ACC112 (cell line): ENCODE data around the gene MACROD2.

Experiments
- H2AFZ ChIP-seq: fragments of 200-600 bp; sonication (generic); one replicate; pipeline ENCODE4 v1.6.0; 2017; ENCODE audit warnings: antibody characterized with exemption, low read length; ENCODE audit not compliant: unreplicated experiment
- H3K27ac ChIP-seq: fragments of 200-600 bp; sonication (generic); 2 replicates; pipeline ENCODE4 v1.5.1; 2014; ENCODE audit warnings: low read depth, mild to moderate bottlenecking, antibody characterized with exemption, low read length, moderate library complexity
- H3K27me3 ChIP-seq: fragments of 200-600 bp; sonication (generic); 2 replicates; pipeline ENCODE4 v1.6.1; 2014; ENCODE audit warnings: mild to moderate bottlenecking, antibody characterized with exemption, low read length, moderate library complexity, mixed read lengths; ENCODE audit not compliant: insufficient read depth
- H3K36me3 ChIP-seq: fragments of 200-600 bp; sonication (generic); 2 replicates; pipeline ENCODE4 v1.6.1; 2016; ENCODE audit warnings: mild to moderate bottlenecking, antibody characterized with exemption, low read length, moderate library complexity, mixed read lengths; ENCODE audit not compliant: insufficient read depth
- H3K4me1 ChIP-seq: fragments of 200-600 bp; sonication (generic); one replicate; pipeline ENCODE4 v1.6.1; 2016; ENCODE audit warnings: low read length, mixed read lengths; ENCODE audit not compliant: insufficient read depth, unreplicated experiment, control insufficient read depth
- H3K4me3 ChIP-seq: fragments of 200-600 bp; sonication (generic); 2 replicates; pipeline ENCODE4 v1.5.1; 2014; ENCODE audit warnings: mild to moderate bottlenecking, low read depth, low read length
- H3K79me2 ChIP-seq: fragments of 200-600 bp; sonication (generic); one replicate; pipeline ENCODE4 v1.6.0; 2016; ENCODE audit warnings: low read length; ENCODE audit not compliant: control insufficient read depth, unreplicated experiment, insufficient read depth

Gene MACROD2

DNA sequence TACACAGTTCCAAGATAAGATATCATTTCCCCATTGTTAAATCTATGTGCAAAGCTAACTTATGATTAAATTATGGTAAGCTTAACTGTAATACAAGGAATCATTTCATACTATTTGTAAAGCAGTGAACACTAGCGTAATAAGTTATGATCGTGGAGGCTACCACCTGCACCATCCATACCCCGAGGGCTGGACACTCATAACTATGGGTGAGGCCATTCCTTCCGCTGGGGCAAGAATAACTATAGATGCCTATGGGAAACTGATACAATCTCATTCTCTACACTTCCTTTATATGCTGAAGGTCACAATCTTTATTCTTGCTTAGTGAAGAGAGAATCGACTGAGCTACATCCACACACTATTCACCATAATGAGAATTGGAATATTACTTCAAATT is 1258.1 kb downstream of the MACROD2 start:
- Histone ChIP-seq H3K4me1 (no peaks in the 10 kb centered on the region), H2AFZ (no peak overlapping the region), H3K27me3 (no peaks in the 10 kb centered on the region), H3K27ac (no peak overlapping the region), H3K79me2 (no peaks in the 10 kb centered on the region), H3K36me3 (no peaks in the 10 kb centered on the region), H3K4me3 (no peak overlapping the region)

DNA sequence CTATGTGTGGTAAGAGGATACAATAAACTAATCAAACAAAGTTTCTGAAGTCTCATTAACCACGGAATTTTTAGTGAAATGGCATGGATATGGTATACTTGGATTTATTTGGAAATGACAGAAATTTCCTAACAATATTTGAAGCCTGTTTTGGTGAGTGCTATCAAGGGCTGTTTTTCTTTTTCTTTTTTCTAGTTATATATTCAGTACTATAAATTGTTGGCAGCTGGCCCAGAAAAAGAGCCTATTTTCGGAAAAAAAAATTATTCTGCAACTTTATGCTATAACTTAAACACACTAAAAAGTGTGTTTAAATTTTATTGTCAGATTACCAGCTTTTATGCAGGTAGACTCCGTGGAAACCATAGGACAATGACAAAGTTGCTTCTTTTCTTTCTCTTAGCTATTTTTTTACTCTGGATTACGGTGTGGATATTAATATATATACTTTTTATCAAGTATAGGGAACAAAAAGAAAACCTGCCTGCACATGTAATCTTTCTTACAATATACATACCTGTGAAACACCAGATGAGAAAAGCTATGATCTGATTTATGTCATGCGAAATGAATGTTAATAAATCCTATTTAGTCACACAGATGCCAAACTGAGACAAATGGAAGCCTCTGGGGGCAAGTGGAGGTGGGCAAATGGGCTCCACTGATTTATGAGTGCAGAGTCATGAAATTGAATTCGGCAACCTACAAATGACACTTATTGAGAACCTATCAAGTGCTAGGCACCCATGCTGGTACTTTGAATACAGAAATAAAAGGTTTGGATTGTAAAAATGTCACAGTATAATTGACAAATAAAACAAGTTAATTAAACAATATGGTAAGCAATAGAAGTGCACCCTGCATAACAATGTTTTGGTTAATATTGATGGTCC is 1261.6 kb downstream of the MACROD2 start:
- no peaks in the 10 kb centered on the region for H3K4me1 ChIP-seq
- H3K27me3 ChIP-seq = no peaks in the 10 kb centered on the region
- no peak overlapping the region for H3K4me3 ChIP-seq
- no peaks in the 10 kb centered on the region for H3K79me2 ChIP-seq
- H2AFZ ChIP-seq = no peak overlapping the region
- no peaks in the 10 kb centered on the region for H3K36me3 ChIP-seq
- H3K27ac ChIP-seq = no peak overlapping the region

DNA sequence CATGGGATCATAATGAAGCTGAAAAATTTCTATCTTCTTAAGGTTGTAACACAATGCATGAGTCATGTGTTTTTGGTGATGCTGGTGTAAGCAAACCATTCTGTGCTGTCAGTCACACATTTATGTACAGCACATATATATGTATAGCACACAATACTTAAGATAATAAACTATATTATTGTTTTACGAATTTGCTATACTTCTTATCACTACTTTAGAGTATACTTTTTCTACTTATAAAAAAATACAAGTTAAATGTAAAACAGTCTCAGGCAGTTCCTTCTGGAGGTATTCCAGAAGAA is 1262.2 kb downstream of the MACROD2 start:
- H3K27ac ChIP-seq = no peak overlapping the region
- no peak overlapping the region for H3K4me3 ChIP-seq
- H3K27me3 ChIP-seq = no peaks in the 10 kb centered on the region
- H3K4me1 ChIP-seq = no peaks in the 10 kb centered on the region
- H2AFZ ChIP-seq = no peak overlapping the region
- H3K36me3 ChIP-seq = no peaks in the 10 kb centered on the region
- no peaks in the 10 kb centered on the region for H3K79me2 ChIP-seq

DNA sequence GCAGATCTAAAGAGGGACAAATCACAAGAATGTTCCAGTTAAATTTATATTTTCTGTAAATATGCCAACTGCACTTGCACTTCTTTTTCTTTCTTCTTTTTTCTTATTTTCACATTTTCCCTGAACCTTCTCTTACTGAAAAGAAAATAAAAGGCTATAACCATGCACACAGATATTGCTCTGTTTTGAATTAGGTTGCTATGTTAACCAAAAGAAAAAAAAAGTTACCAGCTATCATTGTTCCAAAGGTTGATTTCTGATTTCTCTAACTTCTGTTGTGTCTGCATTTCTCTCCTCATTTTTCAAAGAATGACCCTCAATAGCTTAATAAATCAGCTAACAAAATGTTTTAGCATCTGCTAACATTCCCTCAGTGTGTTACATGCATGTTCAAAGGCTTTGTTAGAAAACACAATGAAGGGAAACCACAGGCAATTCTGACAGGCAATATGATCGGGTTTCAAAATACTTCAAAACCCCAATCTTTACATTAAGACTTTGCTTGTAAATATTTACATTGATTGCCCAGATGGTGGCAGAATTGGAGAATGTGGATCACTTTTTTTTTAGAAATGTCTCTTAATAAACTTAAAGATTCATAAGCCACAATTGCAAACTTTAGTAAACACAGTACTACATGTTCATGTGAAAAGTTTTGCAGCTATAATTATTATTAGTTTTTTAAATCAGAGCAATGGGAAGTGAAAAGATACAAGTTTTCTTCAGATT is 1270.4 kb downstream of the MACROD2 start:
- H3K4me1 ChIP-seq = no peaks in the 10 kb centered on the region
- H3K27me3 ChIP-seq = no peaks in the 10 kb centered on the region
- H3K79me2 ChIP-seq = no peaks in the 10 kb centered on the region
- H3K4me3 ChIP-seq = no peak overlapping the region
- no peaks in the 10 kb centered on the region for H3K36me3 ChIP-seq
- no peak overlapping the region for H3K27ac ChIP-seq
- H2AFZ ChIP-seq = no peak overlapping the region

DNA sequence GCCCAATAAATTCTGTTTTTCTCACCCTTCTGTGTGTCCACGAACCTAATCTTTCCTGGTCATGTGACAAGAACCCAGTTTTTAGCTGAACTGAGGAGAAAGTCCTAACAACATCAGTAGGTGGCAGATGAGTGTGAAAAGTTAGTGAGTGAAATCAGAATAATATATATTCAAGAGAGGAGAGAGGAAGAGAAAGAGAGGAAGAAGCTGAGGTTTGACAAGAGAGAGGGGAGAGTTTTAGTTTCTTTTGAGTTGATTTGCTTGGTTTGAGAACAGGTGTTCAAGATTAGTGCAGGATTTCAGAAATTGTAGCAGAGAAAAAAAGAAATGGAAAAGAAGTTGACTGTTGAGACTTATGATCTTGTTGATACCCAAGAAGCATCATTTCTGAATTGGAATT is 1272.6 kb downstream of the MACROD2 start:
- H3K36me3 ChIP-seq = no peaks in the 10 kb centered on the region
- no peaks in the 10 kb centered on the region for H3K79me2 ChIP-seq
- no peaks in the 10 kb centered on the region for H3K27me3 ChIP-seq
- no peak overlapping the region for H3K27ac ChIP-seq
- H2AFZ ChIP-seq = no peak overlapping the region
- H3K4me1 ChIP-seq = no peaks in the 10 kb centered on the region
- H3K4me3 ChIP-seq = no peak overlapping the region

DNA sequence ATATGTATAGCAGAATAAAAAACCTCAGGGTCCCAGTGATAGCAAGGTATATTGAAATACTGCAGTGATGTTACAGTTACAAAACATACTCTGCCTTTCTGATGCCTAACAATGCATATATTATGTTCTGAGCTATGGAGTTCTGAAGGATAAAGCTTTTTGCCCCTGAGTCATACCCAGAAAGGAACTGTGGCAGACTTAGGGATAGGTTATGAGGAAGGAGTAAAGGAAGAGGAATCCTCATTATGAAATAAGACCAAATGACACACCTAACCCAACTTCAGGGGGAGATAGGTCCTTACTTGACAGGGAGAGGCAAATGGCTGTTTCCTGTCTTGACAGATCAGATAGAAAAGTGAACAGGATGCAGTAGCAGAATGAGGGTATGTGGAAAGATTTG is 1282.7 kb downstream of the MACROD2 start:
- Histone ChIP-seq H3K27ac (no peak overlapping the region), H3K4me3 (no peak overlapping the region), H2AFZ (no peak overlapping the region), H3K79me2 (no peaks in the 10 kb centered on the region), H3K36me3 (no peaks in the 10 kb centered on the region), H3K4me1 (no peaks in the 10 kb centered on the region), H3K27me3 (no peaks in the 10 kb centered on the region)

DNA sequence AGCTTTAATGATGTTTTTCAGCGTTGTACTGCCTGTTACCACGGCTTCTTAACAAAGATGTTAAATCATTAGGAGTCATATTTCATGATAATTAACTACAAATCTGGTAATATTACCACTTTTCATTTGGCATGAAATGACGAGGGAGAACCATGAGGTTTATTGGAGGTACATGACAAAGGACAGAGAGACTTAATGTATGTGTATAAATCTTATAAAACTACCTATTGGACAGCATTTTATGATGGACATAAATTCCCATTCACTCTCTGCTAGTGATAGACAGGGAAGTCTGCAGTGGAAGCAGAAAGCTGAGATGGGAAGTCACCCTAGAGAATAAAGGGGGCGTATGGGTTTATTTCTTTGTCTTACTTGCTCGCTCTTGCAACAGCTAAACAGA is 1292.0 kb downstream of the MACROD2 start:
- no peak overlapping the region for H3K4me3 ChIP-seq
- no peaks in the 10 kb centered on the region for H3K79me2 ChIP-seq
- H3K27me3 ChIP-seq = no peaks in the 10 kb centered on the region
- no peak overlapping the region for H3K27ac ChIP-seq
- no peaks in the 10 kb centered on the region for H3K36me3 ChIP-seq
- H2AFZ ChIP-seq = no peak overlapping the region
- H3K4me1 ChIP-seq = no peaks in the 10 kb centered on the region

DNA sequence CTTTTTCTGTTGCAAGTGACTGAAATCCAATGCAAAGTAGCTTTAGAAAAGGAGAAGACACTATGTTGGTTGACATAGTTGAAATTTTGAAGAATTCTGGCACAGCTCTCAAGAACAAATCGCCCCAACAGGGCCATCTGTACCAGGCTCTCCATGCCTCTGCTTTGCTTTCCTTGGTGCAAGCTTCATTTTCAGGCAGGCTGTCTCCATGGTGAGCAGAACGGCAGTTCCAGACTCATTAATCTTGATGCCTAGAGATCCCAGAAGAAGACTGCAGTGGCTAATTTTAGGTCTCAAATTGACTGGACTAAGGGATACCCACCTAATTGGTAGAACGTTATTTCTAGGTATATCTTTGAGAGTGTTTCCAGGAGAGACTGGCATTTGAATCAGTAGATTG is 1292.8 kb downstream of the MACROD2 start:
- no peaks in the 10 kb centered on the region for H3K79me2 ChIP-seq
- no peaks in the 10 kb centered on the region for H3K36me3 ChIP-seq
- no peaks in the 10 kb centered on the region for H3K27me3 ChIP-seq
- no peaks in the 10 kb centered on the region for H3K4me1 ChIP-seq
- no peak overlapping the region for H3K4me3 ChIP-seq
- H2AFZ ChIP-seq = no peak overlapping the region
- no peak overlapping the region for H3K27ac ChIP-seq

DNA sequence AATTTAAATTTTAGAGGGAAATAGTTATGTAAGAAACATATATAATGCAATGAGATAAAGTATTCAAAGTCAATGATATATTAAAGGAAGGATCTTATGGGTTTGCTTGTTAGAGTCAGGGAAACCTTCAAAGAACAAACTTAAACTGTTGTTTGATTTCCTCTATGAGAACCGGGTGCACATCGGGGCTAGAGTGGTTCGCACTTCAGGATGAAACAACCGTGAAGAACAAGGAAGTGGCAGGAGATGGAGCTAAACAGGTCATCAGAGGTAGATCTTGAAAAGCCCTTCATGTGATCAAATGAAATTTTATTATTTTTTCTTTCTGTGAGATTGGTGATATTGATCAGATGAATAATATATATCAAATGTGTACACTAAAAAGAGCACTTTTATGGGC is 1294.0 kb downstream of the MACROD2 start:
- Histone ChIP-seq H3K4me3 (no peak overlapping the region), H3K4me1 (no peaks in the 10 kb centered on the region), H3K79me2 (no peaks in the 10 kb centered on the region), H3K36me3 (no peaks in the 10 kb centered on the region), H3K27me3 (no peaks in the 10 kb centered on the region), H3K27ac (no peak overlapping the region), H2AFZ (no peak overlapping the region)

DNA sequence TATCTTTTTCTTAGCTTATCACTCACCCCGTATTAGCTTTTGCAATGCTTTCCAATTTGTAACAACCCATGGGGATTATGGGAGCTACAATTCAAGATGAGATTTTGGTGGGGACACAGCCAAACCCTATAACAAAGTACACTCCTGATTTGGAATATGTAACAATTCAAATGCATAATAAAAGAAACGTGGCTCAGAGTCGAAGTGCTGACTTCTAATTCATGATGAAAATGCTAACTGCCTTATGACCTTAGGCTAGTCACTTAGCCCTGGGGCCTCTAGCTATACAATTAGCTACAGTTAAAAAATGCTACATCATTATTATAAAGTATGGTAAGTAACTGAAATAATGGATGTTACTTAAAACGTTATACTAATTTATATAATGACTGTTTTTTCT is 1297.1 kb downstream of the MACROD2 start:
- Histone ChIP-seq H3K36me3 (no peaks in the 10 kb centered on the region), H3K4me1 (no peaks in the 10 kb centered on the region), H3K27ac (no peak overlapping the region), H3K4me3 (no peak overlapping the region), H3K27me3 (no peaks in the 10 kb centered on the region), H3K79me2 (no peaks in the 10 kb centered on the region), H2AFZ (no peak overlapping the region)

DNA sequence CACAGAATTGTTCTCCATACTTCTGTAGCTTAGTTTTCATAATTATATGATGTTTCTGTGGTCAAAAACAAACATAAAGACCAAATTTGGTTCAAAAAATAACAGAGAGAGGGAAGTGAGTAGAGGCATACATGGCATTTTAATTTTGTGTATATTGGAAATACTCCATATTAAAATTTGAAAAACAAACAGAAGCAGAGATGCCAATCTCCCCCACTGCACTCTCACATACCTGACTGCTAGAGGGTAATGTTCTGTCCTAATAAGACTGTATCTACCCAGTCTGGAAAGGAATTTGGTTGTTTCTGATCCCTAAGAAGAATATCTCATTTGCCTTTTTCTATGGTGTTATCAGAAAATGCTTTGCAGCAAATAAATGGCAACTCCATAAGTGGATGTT is 1301.1 kb downstream of the MACROD2 start:
- no peaks in the 10 kb centered on the region for H3K79me2 ChIP-seq
- no peak overlapping the region for H2AFZ ChIP-seq
- H3K27ac ChIP-seq = no peak overlapping the region
- H3K4me1 ChIP-seq = no peaks in the 10 kb centered on the region
- no peaks in the 10 kb centered on the region for H3K27me3 ChIP-seq
- no peak overlapping the region for H3K4me3 ChIP-seq
- no peaks in the 10 kb centered on the region for H3K36me3 ChIP-seq
